Activated CD4-positive, alpha-beta T cell treated with anti-CD3 and anti-CD28 coated beads, Interleukin-2, Interleukin-4, amounts not matched to agents 100 ng/mL and 50 ng/mL, durations not matched to agents 16 hours and 8 hours (primary cell): ENCODE results near the gene SH3TC1.

Experiments
- DNase-seq: peaks from one replicate; pipeline ENCODE4 v3.0.0-alpha.2; 2020; ENCODE audit warnings: low spot score

SH3TC1 gene

GRCh38 chr4:8230033-8230432 is 30.9 kb downstream of the SH3TC1 start:
- no peak for DNase-seq

GRCh38 chr4:8230891-8231290 is 31.8 kb downstream of the SH3TC1 start:
- DNase-seq, result no peak

- DNase-seq, result no peak
Measured at GRCh38 chr4:8231551-8232049, 32.5 kb downstream of the SH3TC1 start.

- DNase-seq, result no peak
Measured at GRCh38 chr4:8232748-8233147, 33.7 kb downstream of the SH3TC1 start.

- DNase-seq, result no peak
Measured at GRCh38 chr4:8233672-8234484, 34.8 kb downstream of the SH3TC1 start.

GRCh38 chr4:8234715-8235114 is 35.6 kb downstream of the SH3TC1 start:
- no peak for DNase-seq

DNA sequence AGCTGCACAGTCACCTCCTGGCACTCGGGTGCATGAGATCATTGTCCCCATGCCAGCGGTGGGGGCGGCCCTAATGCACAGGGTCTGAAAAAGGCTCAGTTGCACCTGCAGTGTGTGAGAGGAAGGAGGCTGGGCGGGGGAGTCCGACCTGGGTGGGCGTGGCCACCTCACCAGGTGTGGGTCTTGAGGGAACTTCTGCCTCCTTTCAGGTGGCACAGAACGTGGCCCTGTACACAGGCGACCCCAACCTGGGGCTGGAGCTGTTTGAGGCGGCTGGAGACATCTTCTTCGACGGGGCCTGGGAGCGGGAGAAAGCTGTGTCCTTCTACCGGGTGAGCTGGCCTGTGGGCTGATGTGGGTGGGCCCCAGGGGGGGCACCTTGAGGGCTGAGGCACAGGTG is 36.1 kb downstream of the SH3TC1 start:
- DNase-seq, result no peak

DNA sequence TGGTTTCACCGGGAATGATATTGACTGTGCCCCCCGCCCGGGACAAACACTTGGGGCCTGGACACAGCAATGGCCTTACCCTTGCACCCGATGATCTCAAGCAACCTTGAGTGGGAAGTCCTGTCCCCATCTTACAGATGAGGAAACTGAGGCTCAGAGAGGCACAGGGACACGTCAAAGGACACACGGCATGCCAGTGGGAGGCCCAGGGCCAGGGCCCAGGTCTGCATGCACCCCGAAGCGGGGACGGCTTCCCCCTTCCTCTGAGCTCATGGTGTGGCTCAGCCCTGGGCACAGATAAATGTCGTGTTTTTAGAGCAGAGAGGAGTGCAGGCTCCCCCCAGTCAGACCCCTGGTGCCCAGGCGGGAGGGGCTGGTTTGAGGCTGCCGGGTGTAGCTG is 36.6 kb downstream of the SH3TC1 start:
- no peak for DNase-seq

DNA sequence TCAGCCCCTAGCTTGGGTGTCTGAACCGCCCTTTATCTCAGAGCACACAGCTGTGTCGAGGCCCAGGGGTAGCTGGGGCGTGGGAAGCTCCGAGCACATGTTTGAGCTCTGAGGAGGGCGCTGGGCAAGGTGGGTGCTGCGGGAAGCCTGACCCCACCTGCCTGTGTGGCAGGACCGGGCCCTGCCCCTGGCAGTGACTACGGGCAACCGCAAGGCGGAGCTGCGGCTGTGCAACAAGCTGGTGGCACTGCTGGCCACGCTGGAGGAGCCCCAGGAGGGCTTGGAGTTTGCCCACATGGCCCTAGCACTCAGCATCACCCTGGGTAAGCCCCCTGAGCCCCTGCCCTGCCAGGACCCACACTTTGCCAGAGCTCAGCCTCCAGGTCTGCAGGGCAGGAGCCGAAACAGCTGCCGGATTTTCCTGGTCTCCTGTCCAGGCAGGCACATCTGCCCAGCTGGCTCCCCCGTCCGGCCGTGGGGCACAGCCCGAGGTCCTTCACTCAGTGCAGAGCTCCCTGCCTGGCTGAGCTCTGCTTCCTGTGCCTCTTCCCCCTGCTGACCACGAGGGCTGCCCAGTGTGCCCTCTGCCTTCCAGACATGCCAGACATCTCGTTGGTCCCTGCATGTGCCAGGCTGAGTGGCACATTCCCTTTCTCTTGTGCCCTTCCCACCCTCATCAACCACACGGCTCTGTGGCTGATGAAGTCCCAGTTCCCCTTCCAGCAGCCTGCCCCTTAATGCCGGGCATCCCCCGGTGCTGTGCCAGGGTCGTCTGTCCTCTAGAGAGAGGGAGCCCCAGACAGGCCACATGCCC is 37.2 kb downstream of the SH3TC1 start:
- no peak for DNase-seq

GRCh38 chr4:8236920-8237195 is 37.8 kb downstream of the SH3TC1 start:
- DNase-seq, result no peak

GRCh38 chr4:8237256-8237989 is 38.3 kb downstream of the SH3TC1 start:
- no peak for DNase-seq

DNA sequence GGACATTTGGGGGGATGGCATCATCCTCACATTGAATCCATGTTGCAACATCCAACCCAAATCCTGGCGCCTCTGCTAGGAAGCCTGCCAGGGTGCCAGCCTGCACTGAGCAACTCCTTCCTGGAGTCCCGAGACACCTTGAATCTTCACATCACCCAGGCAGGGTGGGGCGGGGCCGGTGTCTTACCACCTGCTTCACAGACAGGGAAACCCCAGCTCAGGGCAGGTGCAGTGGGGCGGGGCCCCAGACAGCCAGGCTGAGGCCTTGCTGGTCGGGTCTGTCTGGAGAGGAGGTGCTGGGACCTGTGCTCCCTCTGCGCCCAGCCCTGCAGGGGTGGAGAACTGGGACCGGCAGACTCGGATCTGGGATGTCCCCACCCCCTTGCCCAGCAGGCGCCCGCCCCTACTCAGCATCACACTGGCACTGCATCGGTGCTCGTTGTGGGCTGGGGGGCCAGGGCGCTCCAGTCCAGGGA is 39.0 kb downstream of the SH3TC1 start:
- no peak for DNase-seq

GRCh38 chr4:8238515-8239053 is 39.5 kb downstream of the SH3TC1 start:
- no peak for DNase-seq

DNA sequence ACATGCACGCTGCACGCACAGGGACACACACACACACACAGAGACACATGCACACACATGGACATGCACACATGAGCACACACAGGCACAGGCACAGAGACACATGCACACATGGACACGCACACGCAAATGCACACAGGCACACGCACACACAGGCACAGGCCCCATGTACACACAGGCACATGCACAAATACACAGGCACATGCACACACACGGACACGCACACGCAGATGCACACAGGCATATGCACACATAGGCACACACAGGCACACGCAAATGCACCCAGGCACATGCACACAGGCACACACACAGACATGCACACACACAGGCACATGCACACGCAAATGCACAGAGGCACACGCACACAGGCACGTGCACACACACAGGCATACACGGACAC is 40.1 kb downstream of the SH3TC1 start:
- no peak for DNase-seq

GRCh38 chr4:8239661-8240060 is 40.6 kb downstream of the SH3TC1 start:
- DNase-seq, result no peak

DNA sequence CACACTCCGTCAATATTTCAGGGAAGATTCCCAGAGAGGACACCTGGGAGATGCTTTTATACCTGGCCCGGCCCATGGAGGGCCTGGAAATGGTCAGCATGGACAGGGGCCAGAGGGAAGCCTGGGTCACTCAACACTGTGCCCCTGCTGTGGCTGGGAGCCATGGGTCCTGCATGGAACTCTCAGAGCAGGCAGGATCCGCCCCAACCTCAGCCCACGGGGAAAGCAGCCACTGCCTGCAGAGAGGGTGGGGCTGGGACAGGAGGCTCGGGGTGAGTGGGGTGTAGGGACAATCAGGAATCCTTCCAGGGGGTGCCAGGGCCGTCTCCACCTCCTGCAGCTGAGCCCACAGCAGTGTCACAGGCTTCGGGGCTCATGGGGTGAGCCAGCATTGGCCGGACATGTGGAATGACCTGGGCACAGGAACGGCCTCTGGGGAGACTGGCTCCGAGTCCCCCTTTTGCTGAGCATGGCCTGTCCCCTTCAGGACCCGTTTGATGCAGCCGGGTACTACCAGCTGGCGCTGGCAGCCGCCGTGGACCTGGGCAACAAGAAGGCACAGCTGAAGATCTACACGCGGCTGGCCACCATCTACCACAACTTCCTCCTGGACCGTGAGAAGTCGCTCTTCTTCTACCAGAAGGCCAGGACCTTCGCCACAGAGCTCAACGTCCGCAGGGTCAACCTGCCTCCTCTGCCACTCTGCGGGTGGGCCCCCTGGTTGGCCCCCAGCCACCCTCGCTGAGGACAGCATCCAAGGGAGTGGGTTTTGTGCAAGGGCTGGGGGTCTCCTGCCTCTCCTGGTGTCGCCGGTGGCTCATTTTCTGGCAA is 41.3 kb downstream of the SH3TC1 start:
- DNase-seq, result no peak

DNA sequence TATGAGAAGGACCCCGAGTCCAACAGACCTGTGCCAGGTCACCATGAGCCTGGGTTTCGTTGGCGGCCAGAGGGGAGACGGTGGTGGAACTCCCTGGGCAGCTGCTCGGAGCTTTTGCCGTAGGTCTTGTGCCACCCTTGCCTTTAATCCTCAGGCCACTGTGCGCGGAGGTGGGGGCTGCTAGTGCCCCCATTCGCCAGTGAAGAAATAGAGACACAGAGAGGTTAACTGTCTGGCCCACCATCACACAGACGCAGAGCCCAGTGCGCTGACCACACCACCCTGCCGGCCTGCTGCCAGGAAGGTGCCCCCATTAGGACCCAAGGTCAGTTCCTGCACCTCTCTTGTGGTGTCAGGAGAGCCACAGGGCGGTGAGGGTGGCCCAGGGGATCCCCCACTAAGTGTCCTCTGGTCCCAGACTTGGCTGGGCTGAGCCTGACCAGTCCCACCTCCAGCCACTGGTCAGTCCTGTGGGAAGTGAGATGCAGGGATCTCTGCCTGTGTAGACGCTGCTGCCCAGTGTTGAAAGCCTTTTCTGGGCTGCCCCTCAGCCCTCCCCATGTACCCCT is 42.2 kb downstream of the SH3TC1 start:
- no peak for DNase-seq

GRCh38 chr4:8241895-8242696 is 43.0 kb downstream of the SH3TC1 start:
- DNase-seq, result peak; percentile 76

- DNase-seq, result no peak
Measured at GRCh38 chr4:8242782-8243560, 43.9 kb downstream of the SH3TC1 start.
